Spleen (tissue), 11 donors: ENCODE measurements around the gene KRT78. TPM values are rescaled to one million over a fixed set of nuclear protein-coding genes. Genes with fewer than 3 reads are reported as not detected.

ENCODE experiments used
- DNase-seq: peaks from one replicate; pipeline ENCODE4 v3.0.0-alpha.2; 2020
- H3K27ac ChIP-seq, 8 donors: fragments of 200-600 bp; sonication (generic) in 7 of 8; 1 replicate in 4 of 8; 2 replicates in 4 of 8; pipeline versions ENCODE4 v1.5.0 to v1.8.0; 2016 to 2021; ENCODE audit warnings: inconsistent platforms in 4 of 8, mild to moderate bottlenecking in 4 of 8, moderate library complexity in 1 of 8
- H3K27me3 ChIP-seq, 7 donors: fragments of 200-600 bp; sonication (generic) in 6 of 7; replicated peaks in 1 of 7; 1 replicate in 4 of 7; 2 replicates in 3 of 7; pipeline versions ENCODE4 v1.5.0 to v1.8.0; 2016 to 2021; ENCODE audit warnings: inconsistent platforms in 3 of 7, mild to moderate bottlenecking in 1 of 7
- H3K36me3 ChIP-seq, 6 donors: fragments of 200-600 bp; sonication (generic) in 5 of 6; 1 replicate in 4 of 6; 2 replicates in 2 of 6; pipeline versions ENCODE4 v1.5.0 to v1.8.0; 2016 to 2021; ENCODE audit warnings: inconsistent platforms in 2 of 6
- H3K4me1 ChIP-seq, 6 donors: fragments of 200-600 bp; sonication (generic) in 5 of 6; 1 replicate in 3 of 6; 2 replicates in 3 of 6; pipeline versions ENCODE4 v1.5.0 to v1.8.0; 2016 to 2021; ENCODE audit warnings: inconsistent platforms in 3 of 6
- H3K4me3 ChIP-seq, 8 donors: fragments of 200-600 bp; sonication (generic) in 7 of 8; 1 replicate in 4 of 8; 2 replicates in 4 of 8; pipeline versions ENCODE4 v1.5.0 to v1.8.0; 2016 to 2021; ENCODE audit warnings: inconsistent platforms in 4 of 8, mild to moderate bottlenecking in 4 of 8, moderate library complexity in 2 of 8
- H3K9me3 ChIP-seq, 8 donors: fragments of 200-600 bp; sonication (generic) in 7 of 8; 1 replicate in 4 of 8; 2 replicates in 4 of 8; pipeline versions ENCODE4 v1.5.0 to v1.8.0; 2016 to 2021; ENCODE audit warnings: inconsistent platforms in 4 of 8
- POLR2A ChIP-seq, 3 donors: fragments of 450-650 bp; IDR thresholded peaks; one replicate each; pipeline ENCODE4 v1.5.1; 2017; ENCODE audit warnings: antibody characterized with exemption in 3 of 3, mild to moderate bottlenecking in 1 of 3
- POLR2AphosphoS5 ChIP-seq, 3 donors: sonication (generic); formaldehyde crosslinking; IDR thresholded peaks; one replicate each; pipeline ENCODE4 v1.5.1; 2017; ENCODE audit warnings: antibody characterized with exemption in 3 of 3
- WGBS, 5 donors: extraction: QIAGEN DNeasy Blood & Tissue Kit in 3 of 5; methylation state at CpG; one replicate each; pipeline versions ENCODE4 v1.1.5 to v1.1.7; 2013 to 2018; 5-methylcytosine and 5-hydroxymethylcytosine counted together
- intact Hi-C: fragments of 100-400 bp; cut with DNase I; formaldehyde crosslinking; loops from one replicate; pipeline ENCODE4 v1.15.0; 2023; ENCODE audit warnings: low total_unique reads
- polyA plus RNA-seq, 3 donors: library from polyadenylated mRNA; stranded (reverse); fragments of 200-250 nt; gene quantifications; one replicate each; pipeline ENCODE4 v1.2.1, GENCODE V29; 2013
- total RNA-seq, 7 donors: library from RNA; depleted of rRNA in 3 of 7; stranded (reverse); fragments of >200 nt in 3 of 7; fragmentation: NEBNext Ultra II Directional in 4 of 7; extraction: Animal tissue kit (Norgen Biotek cat#: 25700) in 4 of 7; gene quantifications; one replicate each; pipeline versions ENCODE4 v1.1.0 to v1.2.1, GENCODE V29; 2016 to 2021
- TF ChIP-seq, protein P1 (sequence below), 11 experiments: fragments of 200-600 bp in 7 of 11; fragments of 450-650 bp in 4 of 11; sonication (generic) in 4 of 11; IDR thresholded peaks in 8 of 11; conservative IDR thresholded peaks in 3 of 11; 1 replicate in 7 of 11; 2 replicates in 4 of 11; pipeline versions ENCODE4 v1.4.0 to v1.8.0; 2016 to 2021; ENCODE audit warnings: antibody characterized with exemption in 11 of 11, inconsistent platforms in 4 of 11, mild to moderate bottlenecking in 1 of 11
- donor health status: healthy with polysubstance abuse.
- donor health status: DM: no; HTN: no; CAD: no; lungs with moderate emphysema.
- donor health status: DM: no; HTN: no; CAD: no.
- donor health status: Bipolar disorder and iron deficiency.
- donor health status: healthy.
- donor health status: DM: no; HTN: no; CAD: no.
- donor health status: DM: yes; HTN: yes; CAD: no.

Gene KRT78
- total and polyA plus RNA-seq, 10 donors, result 0.24 to 0.83 TPM; not detected in 8

DNA sequence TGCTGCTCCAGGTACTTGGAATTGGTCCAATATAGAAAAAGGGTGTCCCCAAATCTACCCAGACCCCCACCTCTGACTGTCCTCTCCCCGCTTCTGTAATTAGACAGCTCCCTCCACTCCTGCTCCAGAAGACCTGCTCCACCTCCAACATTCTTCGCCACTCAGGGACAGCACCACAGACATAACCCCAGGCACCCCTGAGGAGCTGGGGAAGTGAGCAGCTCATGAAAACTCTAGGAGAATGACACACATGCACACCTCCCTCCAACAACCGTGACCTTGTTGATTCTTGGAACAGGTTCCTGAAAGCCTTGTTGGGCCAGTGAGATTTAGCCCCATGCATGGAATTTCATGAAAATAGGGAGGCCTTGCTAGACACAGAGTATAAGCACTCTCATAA is 43.1 kb downstream of the KRT78 start:
- 71 to 94% (median 82%) methylated on average over 3 of the region's 3 CpGs for WGBS, 5 donors
- intact Hi-C loops, result no loop called here
- DNase-seq, result peak; percentile 33

GRCh38 chr12:52805000-52805399 is 43.8 kb downstream of the KRT78 start:
- WGBS, 5 donors, result 29 to 64% (median 44%) methylated on average over 1 of the region's 1 CpG
- Histone ChIP-seq H3K36me3 (no peaks in the 10 kb centered on the region), H3K9me3 (no peaks in the 10 kb centered on the region), H3K27ac (no peak overlapping the region), H3K4me3 (no peak overlapping the region), H3K27me3 (peaks cover 0 to 7% (median 0%) of the 10 kb centered on the region in 7 donors), H3K4me1 (no peaks in the 10 kb centered on the region)
- no peak for DNase-seq
- intact Hi-C loops, result no loop called here
- TF ChIP-seq POLR2AphosphoS5 (IDR thresholded peaks at IDR 0.05), result no peak
- TF ChIP-seq POLR2A (IDR thresholded peaks at IDR 0.05), result no peak
- TF ChIP-seq, protein P1, sequence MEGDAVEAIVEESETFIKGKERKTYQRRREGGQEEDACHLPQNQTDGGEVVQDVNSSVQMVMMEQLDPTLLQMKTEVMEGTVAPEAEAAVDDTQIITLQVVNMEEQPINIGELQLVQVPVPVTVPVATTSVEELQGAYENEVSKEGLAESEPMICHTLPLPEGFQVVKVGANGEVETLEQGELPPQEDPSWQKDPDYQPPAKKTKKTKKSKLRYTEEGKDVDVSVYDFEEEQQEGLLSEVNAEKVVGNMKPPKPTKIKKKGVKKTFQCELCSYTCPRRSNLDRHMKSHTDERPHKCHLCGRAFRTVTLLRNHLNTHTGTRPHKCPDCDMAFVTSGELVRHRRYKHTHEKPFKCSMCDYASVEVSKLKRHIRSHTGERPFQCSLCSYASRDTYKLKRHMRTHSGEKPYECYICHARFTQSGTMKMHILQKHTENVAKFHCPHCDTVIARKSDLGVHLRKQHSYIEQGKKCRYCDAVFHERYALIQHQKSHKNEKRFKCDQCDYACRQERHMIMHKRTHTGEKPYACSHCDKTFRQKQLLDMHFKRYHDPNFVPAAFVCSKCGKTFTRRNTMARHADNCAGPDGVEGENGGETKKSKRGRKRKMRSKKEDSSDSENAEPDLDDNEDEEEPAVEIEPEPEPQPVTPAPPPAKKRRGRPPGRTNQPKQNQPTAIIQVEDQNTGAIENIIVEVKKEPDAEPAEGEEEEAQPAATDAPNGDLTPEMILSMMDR (IDR thresholded peaks at IDR 0.05 in 8 of 11, conservative IDR thresholded peaks at IDR 0.05 in 3 of 11), result no peak

More for the DNA sequence above, 43.1 kb downstream of the KRT78 start:
- Histone ChIP-seq H3K4me3 (no peak overlapping the region), H3K27ac (no peak overlapping the region), H3K27me3 (peaks cover 0 to 7% (median 0%) of the 10 kb centered on the region in 7 donors), H3K4me1 (no peaks in the 10 kb centered on the region), H3K9me3 (no peaks in the 10 kb centered on the region), H3K36me3 (no peaks in the 10 kb centered on the region)
- TF ChIP-seq, protein P1 (IDR thresholded peaks at IDR 0.05 in 8 of 11, conservative IDR thresholded peaks at IDR 0.05 in 3 of 11), result no peak
- TF ChIP-seq POLR2A (IDR thresholded peaks at IDR 0.05) (no peak), POLR2AphosphoS5 (IDR thresholded peaks at IDR 0.05) (no peak)

DNA sequence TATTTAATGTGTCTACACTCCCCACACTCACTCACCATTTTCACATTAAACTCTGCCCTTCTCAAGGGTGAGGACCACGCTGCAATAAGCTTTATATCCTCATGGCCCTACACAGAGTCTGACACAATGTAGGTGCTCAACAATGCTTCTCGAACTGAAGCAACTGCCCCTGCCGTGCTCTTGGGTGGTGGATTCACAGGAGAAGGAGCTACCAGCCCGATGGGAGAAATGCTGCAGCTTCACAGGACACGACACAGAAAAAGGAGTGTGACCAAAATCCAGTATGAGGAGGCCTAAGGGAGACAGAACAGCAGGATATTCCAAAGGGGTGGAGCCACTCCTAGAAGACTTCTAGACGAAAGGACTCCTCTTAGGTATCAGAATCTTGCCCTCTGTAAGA is 46.4 kb downstream of the KRT78 start:
- no peaks in the 10 kb centered on the region for H3K4me1 ChIP-seq
- H3K9me3 ChIP-seq, result no peaks in the 10 kb centered on the region
- H3K27ac ChIP-seq, result no peak overlapping the region
- H3K36me3 ChIP-seq, result no peaks in the 10 kb centered on the region
- intact Hi-C loops, result no loop called here
- H3K4me3 ChIP-seq, result no peak overlapping the region
- DNase-seq, result peak; percentile 25
- peaks cover 0 to 2% (median 0%) of the 10 kb centered on the region in 7 donors for H3K27me3 ChIP-seq
- TF ChIP-seq, protein P1 (IDR thresholded peaks at IDR 0.05 in 8 of 11, conservative IDR thresholded peaks at IDR 0.05 in 3 of 11), result no peak
- TF ChIP-seq POLR2A (IDR thresholded peaks at IDR 0.05) (no peak), POLR2AphosphoS5 (IDR thresholded peaks at IDR 0.05) (no peak)
- WGBS, 5 donors, result 61 to 80% (median 66%) methylated on average over 6 of the region's 6 CpGs

GRCh38 chr12:52801773-52802172 is 47.0 kb downstream of the KRT78 start:
- intact Hi-C loops, result no loop called here
- TF ChIP-seq, protein P1 (IDR thresholded peaks at IDR 0.05 in 8 of 11, conservative IDR thresholded peaks at IDR 0.05 in 3 of 11), result no peak
- TF ChIP-seq POLR2AphosphoS5 (IDR thresholded peaks at IDR 0.05) (no peak), POLR2A (IDR thresholded peaks at IDR 0.05) (no peak)
- no peaks in the 10 kb centered on the region for H3K4me1 ChIP-seq
- WGBS, 5 donors, result 57 to 76% (median 65%) methylated on average over 3 of the region's 3 CpGs
- H3K27ac ChIP-seq, result no peak overlapping the region
- no peak overlapping the region for H3K4me3 ChIP-seq
- no peaks in the 10 kb centered on the region for H3K27me3 ChIP-seq
- DNase-seq, result peak; percentile 21
- H3K9me3 ChIP-seq, result no peaks in the 10 kb centered on the region
- H3K36me3 ChIP-seq, result no peaks in the 10 kb centered on the region
